Measurements from ENCODE around the gene HAAO.
"Not testable (repeated sequence)": the region's sequence is repeated elsewhere in the genome, so short reads cannot be mapped to it uniquely, and the experiment has no call there.

Gene HAAO

GRCh38 chr2:42742740-42743658 is 49.4 kb downstream of the HAAO start:
- DNase-seq (ENCODE audit: insufficient read length, low spot score) (no peak), FAIRE-seq (no peak)
- no peak for TF ChIP-seq POLR2AphosphoS5 (IDR thresholded peaks at IDR 0.05; ENCODE audit: low read depth, low read length)
- no peak for TF ChIP-seq PAX5 (IDR thresholded peaks at IDR 0.05; ENCODE audit: insufficient read depth, low read length, severe bottlenecking)
- TF ChIP-seq POU2F2 (IDR thresholded peaks at IDR 0.05; ENCODE audit: low read depth, low read length), result no peak
- TF ChIP-seq SPI1 (IDR thresholded peaks at IDR 0.05; ENCODE audit: low read depth, low read length), result no peak
- no peak for TF ChIP-seq POLR2A (IDR thresholded peaks at IDR 0.05; ENCODE audit: low read depth, low read length)
- TF ChIP-seq TAF1 (IDR thresholded peaks at IDR 0.05; ENCODE audit: low read depth, low read length), result no peak

- DNase-seq (ENCODE audit: insufficient read length, low spot score) (no peak), FAIRE-seq (no peak)
- no peak for TF ChIP-seq POLR2AphosphoS5 (IDR thresholded peaks at IDR 0.05; ENCODE audit: low read depth, low read length)
- no peak for TF ChIP-seq POU2F2 (IDR thresholded peaks at IDR 0.05; ENCODE audit: low read depth, low read length)
- TF ChIP-seq POLR2A (IDR thresholded peaks at IDR 0.05; ENCODE audit: low read depth, low read length), result no peak
- no peak for TF ChIP-seq SPI1 (IDR thresholded peaks at IDR 0.05; ENCODE audit: low read depth, low read length)
- no peak for TF ChIP-seq TAF1 (IDR thresholded peaks at IDR 0.05; ENCODE audit: low read depth, low read length)
- TF ChIP-seq PAX5 (IDR thresholded peaks at IDR 0.05; ENCODE audit: insufficient read depth, low read length, severe bottlenecking), result no peak
These were observed 51.2 kb downstream of the HAAO start for GRCh38 chr2:42741140-42741539.

DNA sequence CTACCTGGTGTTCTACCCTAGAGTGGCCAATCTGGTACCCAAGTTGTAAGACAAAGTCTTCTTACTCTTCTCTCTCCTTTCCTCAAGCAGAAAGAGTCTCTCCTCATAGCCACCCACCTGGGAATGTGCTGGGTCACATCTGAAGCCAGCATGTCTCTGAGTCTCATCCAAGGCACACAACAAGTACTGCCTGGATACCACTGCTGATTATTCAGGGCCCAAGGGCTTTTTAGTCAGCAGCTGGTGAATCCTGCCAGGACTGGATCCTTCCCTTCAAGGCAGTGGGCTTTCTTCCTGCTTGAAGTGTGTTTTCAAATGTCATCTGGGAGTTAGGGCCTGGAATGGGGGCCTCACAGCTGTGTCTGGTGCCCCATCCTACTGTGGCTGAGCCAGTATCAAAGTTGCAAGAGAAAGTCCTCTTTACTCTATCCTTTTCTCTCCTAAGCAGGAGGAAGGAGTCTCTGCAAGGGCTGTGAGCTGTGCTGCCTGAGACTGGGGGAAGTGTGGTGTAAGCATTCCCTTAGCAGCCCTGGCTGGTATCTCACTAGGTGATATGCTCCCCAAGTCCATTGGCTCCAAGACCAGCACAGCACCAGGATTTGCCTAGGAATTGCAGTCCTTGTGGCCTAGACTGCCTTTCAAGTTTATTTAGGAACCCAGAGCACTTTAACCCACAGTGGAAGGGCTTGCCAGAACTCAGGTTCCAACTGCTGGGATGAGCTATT is 55.6 kb downstream of the HAAO start:
- DNase-seq (ENCODE audit: insufficient read length, low spot score), result no peak
- TF ChIP-seq POLR2A (IDR thresholded peaks at IDR 0.05; ENCODE audit: low read depth, low read length), result no peak
- TF ChIP-seq POLR2AphosphoS5 (IDR thresholded peaks at IDR 0.05; ENCODE audit: low read depth, low read length), result no peak
- TF ChIP-seq TAF1 (IDR thresholded peaks at IDR 0.05; ENCODE audit: low read depth, low read length), result no peak
- FAIRE-seq, result no peak

DNA sequence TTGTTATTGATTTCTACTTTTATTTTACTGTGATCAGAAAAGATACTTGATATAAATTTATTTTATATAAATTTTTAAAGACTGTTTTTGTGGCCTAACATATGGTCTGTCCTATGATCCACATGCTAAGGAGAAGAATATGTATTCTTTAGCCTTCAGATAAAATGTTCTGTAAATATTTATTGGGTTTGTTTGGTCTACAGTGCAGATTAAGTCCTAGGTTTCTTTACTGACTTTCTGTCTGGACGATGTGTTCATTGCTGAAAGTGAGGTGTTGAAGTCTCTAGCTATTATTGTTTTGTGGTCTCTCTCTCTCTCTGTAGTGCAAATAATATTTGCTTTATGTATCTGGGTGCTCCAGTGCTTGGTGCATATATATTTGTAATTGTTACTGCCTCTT is 58.5 kb downstream of the HAAO start:
- DNase-seq (ENCODE audit: insufficient read length, low spot score) (no peak), FAIRE-seq (no peak)
- TF ChIP-seq TAF1 (IDR thresholded peaks at IDR 0.05; ENCODE audit: low read depth, low read length) (no peak), SPI1 (IDR thresholded peaks at IDR 0.05; ENCODE audit: low read depth, low read length) (no peak), PAX5 (IDR thresholded peaks at IDR 0.05; ENCODE audit: insufficient read depth, low read length, severe bottlenecking) (no peak), POLR2AphosphoS5 (IDR thresholded peaks at IDR 0.05; ENCODE audit: low read depth, low read length) (no peak)

DNA sequence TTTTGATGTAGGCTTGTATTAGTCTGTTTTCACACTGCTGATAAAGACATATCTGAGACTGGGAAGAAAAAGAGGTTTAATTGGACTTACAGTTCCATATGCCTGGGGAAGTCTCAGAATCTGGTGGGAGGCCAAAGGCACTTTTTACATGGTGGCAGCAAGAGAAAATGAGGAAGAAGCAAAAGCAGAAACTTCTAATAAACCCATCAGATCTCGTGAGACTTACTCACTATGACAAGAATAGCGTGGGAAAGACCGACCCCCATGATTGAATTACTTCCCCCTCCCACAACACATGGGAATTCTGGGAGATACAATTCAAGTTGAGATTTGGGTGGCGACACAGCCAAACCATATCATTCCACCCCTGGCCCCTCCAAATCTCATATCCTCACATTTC is 61.1 kb downstream of the HAAO start:
- not testable (repeated sequence) for FAIRE-seq

GRCh38 chr2:42726680-42727079 is 65.7 kb downstream of the HAAO start:
- FAIRE-seq, result no peak
- no peak for DNase-seq (ENCODE audit: insufficient read length, low spot score)
- TF ChIP-seq TAF1 (IDR thresholded peaks at IDR 0.05; ENCODE audit: low read depth, low read length), result no peak
- no peak for TF ChIP-seq POLR2AphosphoS5 (IDR thresholded peaks at IDR 0.05; ENCODE audit: low read depth, low read length)
- no peak for TF ChIP-seq PAX5 (IDR thresholded peaks at IDR 0.05; ENCODE audit: insufficient read depth, low read length, severe bottlenecking)
- no peak for TF ChIP-seq POU2F2 (IDR thresholded peaks at IDR 0.05; ENCODE audit: low read depth, low read length)
- no peak for TF ChIP-seq POLR2A (IDR thresholded peaks at IDR 0.05; ENCODE audit: low read depth, low read length)
- TF ChIP-seq SPI1 (IDR thresholded peaks at IDR 0.05; ENCODE audit: low read depth, low read length), result no peak

More for the DNA sequence above, 61.1 kb downstream of the HAAO start:
- not testable (repeated sequence) for DNase-seq (ENCODE audit: insufficient read length, low spot score)

GRCh38 chr2:42725657-42726056 is 66.7 kb downstream of the HAAO start:
- TF ChIP-seq SPI1 (IDR thresholded peaks at IDR 0.05; ENCODE audit: low read depth, low read length), result peak; percentile 69
- TF ChIP-seq PAX5 (IDR thresholded peaks at IDR 0.05; ENCODE audit: insufficient read depth, low read length, severe bottlenecking), result no peak
- FAIRE-seq, result no peak
- DNase-seq (ENCODE audit: insufficient read length, low spot score), result no peak

DNA sequence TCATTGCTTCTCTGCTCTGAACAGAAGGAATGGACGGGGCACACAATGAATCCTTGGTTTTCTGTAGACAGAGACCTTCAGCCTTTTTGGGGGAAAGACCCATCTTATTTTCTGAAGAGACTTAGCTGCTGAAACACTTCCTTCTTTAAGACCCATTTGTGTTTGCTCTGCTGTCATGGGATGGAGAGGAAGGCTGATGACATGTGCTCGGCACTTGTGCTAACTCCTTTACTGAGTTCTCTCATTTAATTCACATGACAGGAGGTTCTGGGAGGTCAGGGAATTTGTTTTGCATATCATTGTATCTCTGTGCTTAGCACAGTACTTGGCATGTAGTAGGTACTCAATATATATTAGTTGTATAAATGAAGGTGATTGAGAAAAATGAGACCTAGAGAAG is 67.5 kb downstream of the HAAO start:
- no peak for DNase-seq (ENCODE audit: insufficient read length, low spot score)
- no peak for FAIRE-seq
- TF ChIP-seq POLR2A (IDR thresholded peaks at IDR 0.05; ENCODE audit: low read depth, low read length) (no peak), POU2F2 (IDR thresholded peaks at IDR 0.05; ENCODE audit: low read depth, low read length) (no peak), TAF1 (IDR thresholded peaks at IDR 0.05; ENCODE audit: low read depth, low read length) (no peak), POLR2AphosphoS5 (IDR thresholded peaks at IDR 0.05; ENCODE audit: low read depth, low read length) (no peak), PAX5 (IDR thresholded peaks at IDR 0.05; ENCODE audit: insufficient read depth, low read length, severe bottlenecking) (no peak), SPI1 (IDR thresholded peaks at IDR 0.05; ENCODE audit: low read depth, low read length) (no peak)

- DNase-seq (ENCODE audit: insufficient read length, low spot score), result no peak
- TF ChIP-seq TAF1 (IDR thresholded peaks at IDR 0.05; ENCODE audit: low read depth, low read length) (no peak), PAX5 (IDR thresholded peaks at IDR 0.05; ENCODE audit: insufficient read depth, low read length, severe bottlenecking) (no peak), POLR2A (IDR thresholded peaks at IDR 0.05; ENCODE audit: low read depth, low read length) (no peak), POU2F2 (IDR thresholded peaks at IDR 0.05; ENCODE audit: low read depth, low read length) (no peak)
- FAIRE-seq, result no peak
These were observed 68.9 kb downstream of the HAAO start for GRCh38 chr2:42723465-42723864.

Measured in GM12891 (cell line).